Hepatocyte (in vitro differentiated cells): ENCODE data around the gene DHX35. TPM values are rescaled to one million over a fixed set of nuclear protein-coding genes. Genes with fewer than 3 reads are reported as not detected.
A peak's percentile ranks its signal among the peaks of the same experiment; 100 is the strongest.

Experiments used
- DNase-seq: peaks from one replicate; pipeline ENCODE4 v3.0.0-alpha.2; 2016; ENCODE audit warnings: low spot score
- H2AFZ ChIP-seq: fragments of 200-600 bp; sonication (generic); 2 replicates; pipeline ENCODE4 v1.6.0; 2016; ENCODE audit warnings: antibody characterized with exemption, mild to moderate bottlenecking
- H3K27ac ChIP-seq: fragments of 200-600 bp; sonication (generic); 2 replicates; pipeline ENCODE4 v1.5.1; 2016; ENCODE audit warnings: mild to moderate bottlenecking
- H3K27me3 ChIP-seq: fragments of 200-600 bp; sonication (generic); 2 replicates; pipeline ENCODE4 v1.6.1; 2016
- H3K36me3 ChIP-seq: fragments of 200-600 bp; sonication (generic); replicated peaks from 2 replicates; pipeline ENCODE4 v1.5.1; 2016; ENCODE audit warnings: low read depth; ENCODE audit not compliant: insufficient read depth
- H3K4me1 ChIP-seq: fragments of 200-600 bp; sonication (generic); 2 replicates; pipeline ENCODE4 v1.5.1; 2016; ENCODE audit warnings: mild to moderate bottlenecking, moderate library complexity; ENCODE audit not compliant: insufficient read depth
- H3K4me2 ChIP-seq: fragments of 200-600 bp; sonication (generic); 2 replicates; pipeline ENCODE4 v1.6.0; 2016
- H3K4me3 ChIP-seq: fragments of 200-600 bp; sonication (generic); 2 replicates; pipeline ENCODE4 v1.5.1; 2016; ENCODE audit warnings: mild to moderate bottlenecking
- H3K79me2 ChIP-seq: fragments of 200-600 bp; sonication (generic); 2 replicates; pipeline ENCODE4 v1.6.0; 2017; ENCODE audit warnings: mild to moderate bottlenecking
- H3K9me2 ChIP-seq: fragments of 200-600 bp; sonication (generic); replicated peaks from 2 replicates; pipeline ENCODE4 v1.6.0; 2017; ENCODE audit warnings: mild to moderate bottlenecking; ENCODE audit not compliant: insufficient read depth
- H3K9me3 ChIP-seq: fragments of 200-600 bp; sonication (generic); 2 replicates; pipeline ENCODE4 v1.5.1; 2016; ENCODE audit warnings: low read depth, mild to moderate bottlenecking
- H4K20me1 ChIP-seq: fragments of 200-600 bp; sonication (generic); 2 replicates; pipeline ENCODE4 v1.6.0; 2016; ENCODE audit warnings: mild to moderate bottlenecking; ENCODE audit not compliant: insufficient read depth, poor library complexity, severe bottlenecking
- CTCF ChIP-seq: fragments of 200-600 bp; sonication (generic); IDR thresholded peaks from 2 replicates; pipeline ENCODE4 v1.5.1; 2016; ENCODE audit warnings: antibody characterized with exemption, mild to moderate bottlenecking; ENCODE audit not compliant: poor library complexity
- EZH2 ChIP-seq: fragments of 200-600 bp; sonication (generic); IDR thresholded peaks from 2 replicates; pipeline ENCODE4 v1.6.1; 2016; ENCODE audit warnings: antibody characterized with exemption, mild to moderate bottlenecking, borderline replicate concordance
- EZH2phosphoT487 ChIP-seq: fragments of 200-600 bp; sonication (generic); IDR thresholded peaks from one replicate; pipeline ENCODE4 v1.6.1; 2018; ENCODE audit warnings: antibody characterized with exemption, mild to moderate bottlenecking, low read depth, moderate library complexity; ENCODE audit not compliant: unreplicated experiment, severe bottlenecking
- WGBS: methylation state at CpG from one replicate; pipeline ENCODE4 v1.1.6; 2016; ENCODE audit warnings: low lambda C conversion rate; ENCODE audit errors: missing lambda C conversion rate; 5-methylcytosine and 5-hydroxymethylcytosine counted together
- polyA plus RNA-seq: library from polyadenylated mRNA; unstranded; fragments of >200 nt; fragmentation: Nextera tagmentation; extraction: Ambion mirVana; gene quantifications from 2 replicates; pipeline ENCODE4 v1.2.1, GENCODE V29; 2016
- total RNA-seq: library from RNA; depleted of rRNA; stranded (reverse); fragments of >200 nt; gene quantifications from 2 replicates; pipeline ENCODE4 v1.2.3, GENCODE V29; 2014

The DHX35 gene
- total and polyA plus RNA-seq, 2 experiments from 2014 or later, result 4.4 to 10.6 TPM

- Histone ChIP-seq H3K4me2 (no peak overlapping the region), H3K4me1 (no peaks in the 10 kb centered on the region), H3K27me3 (peaks cover 8% of the 10 kb centered on the region), H3K4me3 (no peak overlapping the region), H3K9me3 (no peaks in the 10 kb centered on the region), H3K9me2 (no peaks in the 10 kb centered on the region), H3K79me2 (no peaks in the 10 kb centered on the region), H3K36me3 (no peaks in the 10 kb centered on the region), H4K20me1 (no peaks in the 10 kb centered on the region), H3K27ac (no peak overlapping the region), H2AFZ (no peak overlapping the region)
- 90% methylated on average over 1 of the region's 1 CpG for WGBS
- TF ChIP-seq CTCF (no peak), EZH2 (no peak), EZH2phosphoT487 (no peak)
- DNase-seq, result no peak
Observed at GRCh38 chr20:39080326-39080725, 118.2 kb downstream of the DHX35 start.

DNA sequence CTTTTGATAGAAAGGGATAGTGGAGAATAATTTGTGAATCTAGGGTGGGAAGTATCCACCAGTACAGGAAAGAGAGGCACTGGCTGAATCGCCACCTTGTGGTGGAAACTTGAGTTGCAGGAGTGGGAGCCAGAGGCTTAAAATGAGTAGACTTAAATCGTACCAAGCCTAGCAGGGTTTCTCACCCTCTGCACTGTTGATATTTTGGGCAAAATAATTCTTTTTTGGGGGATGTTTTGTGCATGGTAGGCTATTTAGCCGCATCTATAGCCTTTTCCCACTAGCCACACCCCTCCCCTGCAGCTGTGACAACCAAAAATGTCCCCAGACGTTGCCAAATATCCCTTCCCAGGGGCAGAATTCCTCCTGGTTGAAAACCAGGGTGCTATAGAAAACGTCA lies 119.1 kb downstream of the DHX35 start:
- Histone ChIP-seq H3K4me2 (no peak overlapping the region), H3K27ac (no peak overlapping the region), H3K4me1 (no peaks in the 10 kb centered on the region), H3K9me3 (no peaks in the 10 kb centered on the region), H2AFZ (no peak overlapping the region), H3K27me3 (peaks cover 8% of the 10 kb centered on the region), H3K4me3 (no peak overlapping the region), H4K20me1 (no peaks in the 10 kb centered on the region), H3K9me2 (no peaks in the 10 kb centered on the region), H3K79me2 (no peaks in the 10 kb centered on the region), H3K36me3 (no peaks in the 10 kb centered on the region)
- WGBS, result 19% methylated on average over 5 of the region's 5 CpGs
- peak; percentile 83 for DNase-seq
- TF ChIP-seq EZH2 (no peak), CTCF (peak; percentile 81)

- H3K4me2 ChIP-seq, result no peak overlapping the region
- no peaks in the 10 kb centered on the region for H3K9me2 ChIP-seq
- DNase-seq, result no peak
- H3K27me3 ChIP-seq, result peaks cover 4% of the 10 kb centered on the region
- no peak overlapping the region for H3K27ac ChIP-seq
- WGBS, result 74% methylated on average over 8 of the region's 8 CpGs
- H3K36me3 ChIP-seq, result no peaks in the 10 kb centered on the region
- H3K9me3 ChIP-seq, result no peaks in the 10 kb centered on the region
- H4K20me1 ChIP-seq, result no peaks in the 10 kb centered on the region
- TF ChIP-seq EZH2 (no peak), EZH2phosphoT487 (no peak), CTCF (no peak)
- H3K79me2 ChIP-seq, result no peaks in the 10 kb centered on the region
- no peak overlapping the region for H2AFZ ChIP-seq
- no peaks in the 10 kb centered on the region for H3K4me1 ChIP-seq
- H3K4me3 ChIP-seq, result no peak overlapping the region
Observed at GRCh38 chr20:39082622-39083398, 120.7 kb downstream of the DHX35 start.
